ENCODE measurements around the gene SULT2B1.
A peak's percentile ranks its signal among the peaks of the same experiment; 100 is the strongest.

Gene SULT2B1

GRCh38 chr19:48603850-48604249 lies 51.9 kb downstream of the SULT2B1 start:
- no peak for DNase-seq

GRCh38 chr19:48606463-48607358 lies 54.7 kb downstream of the SULT2B1 start, which contains the start of gene SPACA4:
TSS of gene SPACA4 (plus strand) at chr19:48606742. CDS start at chr19:48606979, 237 bp downstream.
- no peak for DNase-seq

DNA sequence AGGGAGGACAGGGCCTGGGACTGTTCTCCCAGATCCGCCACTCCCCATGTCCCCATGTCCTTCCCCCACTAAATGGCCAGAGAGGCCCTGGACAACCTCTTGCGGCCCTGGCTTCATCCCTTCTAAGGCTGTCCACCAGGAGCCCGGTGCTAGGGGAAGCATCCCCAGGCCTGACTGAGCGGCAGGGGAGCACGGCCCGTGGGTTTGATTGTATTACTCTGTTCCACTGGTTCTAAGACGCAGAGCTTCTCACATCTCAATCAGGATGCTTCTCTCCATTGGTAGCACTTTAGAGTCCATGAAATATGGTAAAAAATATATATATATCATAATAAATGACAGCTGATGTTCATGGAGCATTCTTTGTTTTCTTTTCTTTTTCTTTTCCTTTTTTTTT lies 55.4 kb downstream of the SULT2B1 start:
- DNase-seq: no peak

GRCh38 chr19:48608798-48609263 lies 56.9 kb downstream of the SULT2B1 start:
- DNase-seq: peak; percentile 69

DNA sequence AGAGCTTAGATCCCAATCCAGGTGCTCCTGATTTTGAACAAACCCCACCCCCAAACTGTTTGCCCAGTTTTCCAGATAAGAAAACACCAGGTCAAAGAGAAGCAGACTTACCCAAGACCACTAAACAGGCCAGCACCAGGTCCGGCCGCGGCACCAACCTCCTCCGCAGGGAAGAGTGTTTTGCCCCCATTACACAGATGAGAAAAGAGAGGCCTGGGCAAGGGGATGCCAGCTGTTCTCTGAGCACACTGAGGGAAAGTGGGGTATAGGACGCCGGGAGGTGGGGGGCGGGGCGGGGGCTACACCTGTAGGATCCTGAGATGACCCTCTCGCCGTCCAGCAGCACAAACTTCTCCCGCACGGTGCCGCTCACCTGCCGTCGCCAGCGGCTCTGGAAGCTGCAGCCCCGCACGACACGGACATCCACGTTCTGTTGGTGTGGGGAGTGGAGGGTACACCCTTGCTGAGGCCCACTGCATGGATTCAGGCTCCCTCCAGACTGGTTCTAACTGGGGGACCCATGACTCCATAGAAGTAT lies 57.7 kb downstream of the SULT2B1 start:
- no peak for DNase-seq

- DNase-seq: no peak
Observed at GRCh38 chr19:48611872-48612271, 59.9 kb downstream of the SULT2B1 start.

DNA sequence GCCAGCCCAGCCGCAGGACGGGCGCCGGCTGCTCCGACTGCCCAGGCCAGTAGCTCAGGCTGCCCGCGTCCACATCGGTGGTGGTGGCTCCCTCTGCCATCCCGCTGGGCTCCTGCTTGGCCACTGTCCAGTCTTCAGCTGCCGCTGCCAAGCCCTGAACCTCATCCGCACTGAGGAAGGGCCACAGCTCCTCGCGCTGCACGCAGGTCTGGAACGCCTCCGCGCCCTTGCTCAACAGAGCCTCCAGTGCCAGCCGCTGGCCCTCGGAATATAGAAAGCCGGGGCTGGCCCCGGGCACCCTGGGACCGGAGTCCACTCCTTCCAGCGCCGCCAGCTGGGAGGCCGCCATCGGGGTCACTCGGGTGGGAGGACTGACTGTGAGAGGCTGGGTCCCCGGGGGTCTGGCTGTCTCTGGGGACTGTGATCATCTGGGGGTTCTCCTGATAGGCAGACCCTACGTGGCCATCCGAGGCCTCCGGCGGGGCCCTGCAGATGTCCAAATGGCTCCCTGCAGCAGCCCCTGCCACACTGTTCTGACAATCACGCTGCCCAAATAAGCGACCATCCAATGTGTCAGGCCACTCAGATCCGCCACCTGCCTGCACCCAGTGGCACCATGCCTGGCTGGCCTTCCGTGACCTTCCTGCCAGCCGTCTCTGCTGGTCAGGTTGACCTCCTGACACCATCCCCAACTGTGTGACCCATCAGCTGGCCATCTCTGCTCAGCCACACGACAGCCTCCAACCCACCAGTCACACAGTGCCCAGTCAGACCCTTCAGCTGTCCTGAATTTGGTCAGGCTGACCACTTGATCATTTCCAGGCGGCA lies 61.3 kb downstream of the SULT2B1 start:
- no peak for DNase-seq

DNA sequence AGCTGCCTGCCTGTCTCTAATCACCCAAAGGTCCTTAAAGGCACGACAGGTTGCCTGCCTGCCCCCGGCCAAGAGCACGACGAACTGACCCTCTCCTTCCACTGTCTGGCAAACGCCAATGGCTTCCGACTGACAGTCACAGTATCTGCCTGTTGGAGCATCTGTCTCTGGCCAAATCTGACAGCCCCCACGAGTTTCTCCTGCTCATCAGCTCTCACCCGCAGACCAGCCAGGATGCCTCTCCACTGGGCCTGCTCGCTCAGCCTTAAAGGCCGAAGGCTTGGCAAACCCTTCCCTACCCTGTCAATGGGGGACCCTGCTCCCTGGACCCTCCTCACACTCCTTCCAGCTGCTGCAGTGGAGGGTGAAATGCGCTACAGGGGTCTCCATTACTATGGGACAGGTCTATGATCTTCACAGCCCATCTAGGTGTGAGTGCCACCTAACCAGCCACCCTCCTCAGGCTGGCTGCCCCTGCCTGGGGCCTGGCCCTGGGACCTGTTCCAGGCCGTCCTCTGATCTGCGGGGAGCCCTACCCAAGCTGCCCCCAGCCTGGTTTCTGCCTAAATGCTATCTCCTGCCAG lies 62.0 kb downstream of the SULT2B1 start:
- no peak for DNase-seq

DNA sequence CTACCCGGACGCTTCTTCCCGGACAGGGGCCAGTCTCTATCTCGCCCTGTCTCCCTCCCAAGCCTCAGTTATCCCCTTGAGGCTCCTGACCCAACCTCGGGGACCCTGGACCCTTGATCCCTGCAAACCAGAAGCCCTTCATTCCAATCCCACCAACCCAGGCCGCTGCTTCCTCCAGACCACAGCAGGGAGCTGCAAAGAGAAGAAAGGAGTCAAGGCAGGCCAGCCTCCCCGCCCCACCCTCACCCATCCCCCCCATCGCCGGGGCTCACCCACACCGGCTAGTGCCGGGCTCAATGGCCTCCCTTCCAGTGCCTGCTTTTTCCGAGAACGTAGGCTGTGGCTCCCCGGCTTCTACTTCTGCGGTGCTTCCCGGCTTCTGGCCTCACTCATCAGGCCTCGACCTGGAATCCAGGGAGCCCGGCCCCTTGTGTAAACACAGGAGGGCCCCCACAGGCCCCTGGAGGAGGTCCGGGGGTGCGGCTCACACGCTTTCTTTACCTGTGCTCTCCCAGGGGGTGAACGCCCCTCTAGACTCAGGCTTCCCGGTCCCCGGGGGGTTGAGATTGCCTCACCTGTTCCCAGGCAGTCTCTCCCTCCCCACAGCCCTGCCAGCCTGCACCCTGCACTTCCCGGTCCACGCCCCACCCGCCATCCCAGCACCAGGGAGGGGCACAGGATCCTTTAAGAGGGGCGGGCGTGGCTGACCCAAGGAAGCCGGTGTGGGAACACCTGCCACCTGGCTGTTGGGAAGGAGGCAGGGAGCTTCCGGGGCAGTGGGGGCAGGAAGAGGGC lies 62.7 kb downstream of the SULT2B1 start, which contains the start of gene FAM83E:
Gene FAM83E (minus strand): TSS at position 641 of the 795 bp plus-strand sequence. CDS start 1,704 bp downstream, outside the sequence.
- DNase-seq: no peak

DNA sequence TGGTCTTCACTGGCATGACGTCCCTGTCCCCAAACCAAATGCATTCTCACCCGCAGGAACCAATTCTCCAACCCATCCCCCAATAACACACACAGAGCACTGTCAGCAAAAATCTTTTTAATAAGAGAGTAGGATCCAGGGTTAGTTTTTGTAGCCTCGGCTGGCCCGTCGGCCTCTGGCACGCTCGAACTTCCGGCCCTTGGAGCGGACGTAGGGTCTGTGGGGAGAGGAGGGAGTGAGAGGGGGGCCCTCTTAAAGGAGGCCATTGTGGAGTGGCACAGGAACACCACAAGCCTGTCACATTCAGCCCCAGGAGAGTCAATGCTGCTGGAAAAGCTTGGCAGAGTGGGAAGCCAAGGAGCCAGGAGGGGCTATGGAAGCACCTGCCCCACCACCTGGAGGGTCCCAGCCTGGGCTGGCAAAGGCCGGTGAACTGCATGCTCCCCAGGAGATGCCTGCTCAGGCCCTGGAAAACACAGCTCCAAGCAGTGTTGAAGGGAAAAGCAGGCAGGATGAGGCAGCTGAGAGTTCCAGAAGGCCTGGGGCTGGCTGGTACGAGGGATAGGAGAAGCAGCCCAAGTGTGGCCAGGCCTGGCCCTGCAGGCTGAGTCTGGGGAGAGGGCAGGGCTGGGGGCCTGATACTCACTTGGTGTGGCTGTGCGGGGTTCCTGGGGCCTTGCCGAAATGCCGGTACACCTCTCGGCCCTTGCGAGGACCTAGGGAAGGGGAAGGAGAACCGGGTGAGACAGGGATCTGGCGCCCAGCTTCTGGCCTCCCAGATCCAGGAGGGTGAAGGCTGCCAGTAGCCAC lies 63.5 kb downstream of the SULT2B1 start:
- no peak for DNase-seq

GRCh38 chr19:48616041-48616436 lies 64.1 kb downstream of the SULT2B1 start:
- no peak for DNase-seq

DNA sequence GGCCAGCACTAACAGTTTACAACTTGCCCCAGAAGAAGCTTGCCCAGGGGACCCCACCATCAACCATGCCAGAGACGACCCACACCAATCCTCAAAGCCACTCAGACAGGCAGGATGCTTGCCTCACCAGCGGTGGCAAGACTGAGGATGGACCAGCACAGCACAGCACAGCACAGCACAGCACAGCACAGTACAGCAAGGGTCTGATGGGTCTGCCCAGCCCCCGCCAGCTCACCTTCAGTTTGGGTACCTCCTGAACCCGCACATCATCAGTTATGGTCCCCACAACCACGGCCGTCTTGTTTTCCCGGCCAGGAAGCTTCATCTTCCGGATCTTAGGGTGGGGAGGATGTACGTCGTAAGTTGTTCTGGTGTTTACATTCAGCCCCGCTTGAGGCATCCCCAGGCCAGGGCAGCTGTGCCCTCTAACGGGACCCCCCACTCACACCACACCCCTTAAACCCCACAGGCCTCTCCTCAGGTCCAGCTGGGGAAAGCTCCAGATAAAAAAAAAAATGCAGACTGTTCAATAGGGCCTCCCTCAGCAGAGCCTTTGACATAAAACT lies 64.6 kb downstream of the SULT2B1 start:
- no peak for DNase-seq

DNA sequence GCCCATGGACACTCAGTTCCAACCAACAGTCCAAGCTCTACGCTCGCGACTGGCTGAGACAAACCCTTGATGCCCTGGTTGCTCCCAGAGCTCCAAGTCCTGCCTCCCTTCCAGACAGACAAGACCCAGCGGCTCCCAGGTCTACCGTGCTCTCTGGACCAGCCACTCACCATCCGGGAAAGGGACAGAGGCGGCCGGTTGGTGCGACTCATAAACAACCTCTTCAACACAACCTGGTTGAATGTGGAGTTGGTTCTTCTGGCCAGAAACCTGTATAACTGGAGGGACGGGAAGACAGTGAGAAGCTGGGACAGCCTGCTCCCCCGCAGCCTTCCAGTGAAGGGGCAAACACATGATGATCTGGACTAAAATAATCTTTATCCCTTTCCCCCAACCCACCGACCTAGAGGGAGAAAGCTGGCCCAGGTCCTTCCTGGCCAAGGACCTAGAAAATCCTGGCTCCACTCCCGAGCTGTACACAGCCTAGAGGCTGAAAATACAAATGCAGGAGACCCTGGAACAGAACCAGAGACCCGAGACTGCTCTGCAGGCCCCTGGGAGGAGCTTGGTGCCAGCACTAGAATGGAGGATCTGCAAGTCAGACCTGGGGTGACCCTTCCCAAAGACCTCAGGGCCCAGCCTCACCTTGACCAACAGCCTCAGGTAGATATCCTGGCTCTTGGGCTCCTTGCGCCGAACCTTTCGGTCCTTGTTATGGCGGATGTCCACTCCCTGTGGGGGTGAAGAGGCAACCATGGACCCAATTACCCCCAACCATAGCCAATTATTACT lies 65.4 kb downstream of the SULT2B1 start:
- DNase-seq: no peak

DNA sequence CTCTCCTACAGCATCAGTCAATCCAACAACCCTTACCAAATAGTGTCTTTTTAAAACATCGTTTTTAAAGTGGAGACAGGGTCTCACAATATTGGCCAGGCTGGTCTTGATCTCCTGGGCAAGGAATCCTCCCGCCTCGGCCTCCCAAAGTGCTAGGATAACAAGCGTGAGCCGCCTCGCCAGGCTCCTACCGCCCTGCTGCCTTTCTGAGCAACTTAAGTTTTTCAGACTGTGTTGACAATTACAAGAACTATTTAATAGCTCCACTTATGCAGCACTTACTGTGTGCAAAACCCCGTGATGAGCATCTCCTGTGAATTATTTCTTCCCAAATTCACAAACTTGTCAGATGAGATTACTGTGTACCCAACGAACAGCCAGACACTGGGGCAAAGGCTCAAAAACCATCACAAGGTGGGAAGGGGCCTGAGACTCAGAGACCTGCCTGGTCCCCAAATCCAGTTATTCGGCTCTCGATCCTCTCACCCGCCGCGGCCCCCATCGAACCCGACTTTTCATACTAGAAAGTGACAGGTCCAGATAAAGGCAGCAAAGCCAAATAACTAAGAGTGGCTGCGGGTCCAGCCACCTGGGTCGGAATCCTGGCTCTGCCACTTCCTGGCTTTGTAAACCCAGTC lies 66.4 kb downstream of the SULT2B1 start:
- no peak for DNase-seq

GRCh38 chr19:48618916-48619691 lies 67.1 kb downstream of the SULT2B1 start, which contains the start of the genes RPL18 and SPHK2:
TSS of gene RPL18 (minus strand) at chr19:48619178. CDS start at chr19:48619143, 35 bp downstream.
TSS of gene SPHK2 (plus strand) at chr19:48619506. CDS start at chr19:48620515, 1,009 bp downstream.
- DNase-seq: peak; percentile 98

DNA sequence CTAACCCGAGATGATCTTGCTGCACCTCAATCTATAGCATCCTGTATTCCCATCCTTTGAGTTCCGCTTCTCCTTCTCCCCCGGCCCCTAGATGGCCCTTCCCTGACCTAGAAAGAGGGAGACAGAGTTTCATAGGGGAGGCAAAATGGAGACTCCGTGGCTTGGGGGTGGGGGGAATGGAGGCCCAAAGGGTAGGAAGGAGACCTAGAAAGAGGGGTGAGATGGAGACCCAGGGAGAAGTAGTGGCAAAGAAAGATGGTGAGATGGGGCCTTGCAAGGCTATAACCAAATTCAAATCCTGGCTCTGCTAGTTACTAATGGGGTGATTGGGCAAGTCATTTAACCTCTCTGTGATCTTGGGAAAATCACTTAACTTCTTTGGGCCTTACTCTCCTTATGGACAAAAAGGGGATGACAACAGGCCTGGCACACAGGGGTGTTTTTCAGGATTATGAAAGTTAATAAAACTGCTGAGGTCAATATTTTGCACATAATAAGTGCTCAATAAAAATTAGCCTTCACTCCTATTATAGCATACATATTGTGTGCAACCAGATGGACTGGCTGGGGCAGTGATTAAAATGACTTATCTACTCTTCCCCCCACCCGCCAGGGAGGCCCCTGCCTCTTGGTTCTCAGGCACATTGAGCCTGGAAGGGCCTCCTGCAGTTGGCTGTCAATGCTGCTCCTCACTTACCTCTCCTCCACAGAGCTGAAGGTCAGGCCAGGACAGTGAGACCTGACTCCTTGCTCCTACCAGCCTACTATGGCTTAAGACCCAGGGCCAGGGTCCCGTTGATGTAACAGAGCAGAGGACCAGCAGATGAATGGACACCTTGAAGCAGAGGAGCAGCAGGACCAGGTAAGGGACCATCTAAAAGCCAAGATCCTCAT lies 68.0 kb downstream of the SULT2B1 start:
- DNase-seq: no peak

GRCh38 chr19:48623556-48624066 lies 71.6 kb downstream of the SULT2B1 start:
- no peak for DNase-seq
